ENCODE data around the gene AREG. TPM values are rescaled to one million over a fixed set of nuclear protein-coding genes. Genes with fewer than 3 reads are reported as not detected.

AREG gene
- total RNA-seq, 4 donors from 2014 or later, result 0.63 to 2.6 (median 1.2) TPM

DNA sequence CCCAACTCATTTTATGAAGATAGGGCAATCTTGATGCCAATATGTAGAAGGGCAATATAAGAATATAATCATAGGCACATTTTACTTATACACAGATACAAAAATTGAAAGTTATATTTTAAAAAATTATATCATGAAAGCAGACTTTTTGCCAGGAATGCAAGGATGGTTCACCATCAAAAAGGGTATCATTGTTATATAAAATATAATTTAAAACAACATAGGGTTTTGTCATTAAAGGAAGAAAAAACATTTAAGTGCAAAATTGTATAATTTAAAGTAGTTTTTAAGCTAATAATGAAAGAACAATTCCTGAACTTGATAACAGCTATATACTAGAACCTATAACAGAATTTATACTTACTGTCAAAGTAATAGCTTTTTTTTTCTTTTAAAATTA, 15.9 kb downstream of the AREG start:
- Histone ChIP-seq H3K4me1 (no peaks in the 10 kb centered on the region), H3K27me3 (no peaks in the 10 kb centered on the region), H3K9me3 (no peaks in the 10 kb centered on the region), H3K36me3 (no peaks in the 10 kb centered on the region), H3K4me3 (replicated peaks in 1 of 3) (no peak overlapping the region), H3K27ac (no peak overlapping the region)
- intact Hi-C loops (cut with DNase I), result no loop called here
- DNase-seq, result no peak
- TF ChIP-seq CTCF (IDR thresholded peaks at IDR 0.05), result no peak

GRCh38 chr4:74463123-74463522, 18.2 kb downstream of the AREG start:
- no peaks in the 10 kb centered on the region for H3K27me3 ChIP-seq
- H3K27ac ChIP-seq, result no peak overlapping the region
- intact Hi-C loops (cut with DNase I), result no loop called here
- H3K4me1 ChIP-seq, result peaks cover 6% of the 10 kb centered on the region in 2 donors
- H3K9me3 ChIP-seq, result no peaks in the 10 kb centered on the region
- H3K4me3 ChIP-seq (replicated peaks in 1 of 3), result no peak overlapping the region
- H3K36me3 ChIP-seq, result no peaks in the 10 kb centered on the region
- DNase-seq, result no peak
- no peak for TF ChIP-seq CTCF (IDR thresholded peaks at IDR 0.05)
- no peak for TF ChIP-seq POLR2A (IDR thresholded peaks at IDR 0.05)
- 90 to 91% methylated on average over 1 of the region's 1 CpG for WGBS, 2 donors

- intact Hi-C loops (cut with DNase I), result no loop called here
- no peak overlapping the region for H3K4me3 ChIP-seq (replicated peaks in 1 of 3)
- H3K4me1 ChIP-seq, result peaks cover 6% of the 10 kb centered on the region in 2 donors
- no peak overlapping the region for H3K27ac ChIP-seq
- DNase-seq, result no peak
- no peaks in the 10 kb centered on the region for H3K36me3 ChIP-seq
- no peak for TF ChIP-seq CTCF (IDR thresholded peaks at IDR 0.05)
- no peak for TF ChIP-seq POLR2A (IDR thresholded peaks at IDR 0.05)
- no peaks in the 10 kb centered on the region for H3K9me3 ChIP-seq
- no peaks in the 10 kb centered on the region for H3K27me3 ChIP-seq
These were observed 19.4 kb downstream of the AREG start for GRCh38 chr4:74464291-74464690.

- no peak overlapping the region for H3K27ac ChIP-seq
- peak; percentile 44 to 50 for DNase-seq
- no peak for TF ChIP-seq CTCF (IDR thresholded peaks at IDR 0.05)
- TF ChIP-seq POLR2A (IDR thresholded peaks at IDR 0.05), result no peak
- H3K36me3 ChIP-seq, result no peaks in the 10 kb centered on the region
- H3K4me1 ChIP-seq, result peaks cover 6% of the 10 kb centered on the region in 2 donors
- intact Hi-C loops (cut with DNase I), result no loop called here
- no peaks in the 10 kb centered on the region for H3K9me3 ChIP-seq
- 21 to 41% methylated on average over 1 of the region's 1 CpG for WGBS, 2 donors
- H3K4me3 ChIP-seq (replicated peaks in 1 of 3), result no peak overlapping the region
- H3K27me3 ChIP-seq, result no peaks in the 10 kb centered on the region
These were observed 21.3 kb downstream of the AREG start for GRCh38 chr4:74466242-74466641.

GRCh38 chr4:74471264-74471663, 26.3 kb downstream of the AREG start:
- Histone ChIP-seq H3K27me3 (no peaks in the 10 kb centered on the region), H3K4me1 (peaks cover 2% of the 10 kb centered on the region in 2 donors), H3K9me3 (no peaks in the 10 kb centered on the region), H3K4me3 (replicated peaks in 1 of 3) (no peak overlapping the region), H3K36me3 (no peaks in the 10 kb centered on the region), H3K27ac (no peak overlapping the region)
- intact Hi-C loops (cut with DNase I), result no loop called here
- DNase-seq, result no peak
- 90 to 93% methylated on average over 1 of the region's 1 CpG for WGBS, 2 donors
- TF ChIP-seq CTCF (IDR thresholded peaks at IDR 0.05) (no peak), POLR2A (IDR thresholded peaks at IDR 0.05) (no peak)

Measured in thyroid gland (tissue), 4 donors.